Thoracic aorta (tissue), 2 donors: ENCODE measurements around the gene MAP3K5. TPM values are rescaled to one million over a fixed set of nuclear protein-coding genes. Genes with fewer than 3 reads are reported as not detected.

Experiments used
- ATAC-seq: fragments of 150-250 bp; one replicate; pipeline ENCODE4 v1.8.0; 2017; ENCODE audit warnings: low read depth; ENCODE audit not compliant: insufficient number of reproducible peaks, low FRiP score
- DNase-seq: peaks from one replicate; pipeline ENCODE4 v3.0.0-alpha.2; 2020; ENCODE audit warnings: low spot score
- H3K27ac ChIP-seq, 2 donors: fragments of 200-600 bp; sonication (generic); 1 replicate in 1 of 2; 2 replicates in 1 of 2; pipeline ENCODE4 v1.5.1; 2016; ENCODE audit warnings: mild to moderate bottlenecking in 2 of 2, moderate library complexity in 2 of 2
- H3K27me3 ChIP-seq: fragments of 200-600 bp; sonication (generic); replicated peaks from 2 replicates; pipeline ENCODE4 v1.6.0; 2016; ENCODE audit warnings: mild to moderate bottlenecking; ENCODE audit not compliant: insufficient read depth
- H3K36me3 ChIP-seq: fragments of 200-600 bp; sonication (generic); one replicate; pipeline ENCODE4 v1.5.1; 2016
- H3K4me1 ChIP-seq, 2 donors: fragments of 200-600 bp; sonication (generic); 1 replicate in 1 of 2; 2 replicates in 1 of 2; pipeline versions ENCODE4 v1.5.1 to v1.6.0; 2016; ENCODE audit warnings: low read depth in 2 of 2, mild to moderate bottlenecking in 1 of 2; ENCODE audit not compliant: control insufficient read depth in 1 of 2
- H3K4me3 ChIP-seq: fragments of 200-600 bp; sonication (generic); 2 replicates; pipeline ENCODE4 v1.5.1; 2016; ENCODE audit warnings: mild to moderate bottlenecking
- H3K9me3 ChIP-seq: fragments of 200-600 bp; sonication (generic); 2 replicates; pipeline ENCODE4 v1.5.1; 2016
- CTCF ChIP-seq: fragments of 200-600 bp; sonication (generic); IDR thresholded peaks from one replicate; pipeline ENCODE4 v1.5.1; 2019; ENCODE audit warnings: antibody characterized with exemption
- total RNA-seq, 2 donors: library from RNA; depleted of rRNA; stranded (reverse); fragments of >200 nt; gene quantifications; one replicate each; pipeline versions ENCODE4 v1.1.0 to v1.2.3, GENCODE V29; 2016

MAP3K5 gene
- total RNA-seq, result 100 to 1,000 TPM in 1 of 2 donors, 10 to 100 TPM in 1; 73.6 to 101 TPM

GRCh38 chr6:136792410-136793262 is at the start of gene MAP3K5:
TSS of gene MAP3K5 (minus strand) at chr6:136792477. CDS start at chr6:136792157, 320 bp downstream.
- Histone ChIP-seq H3K4me1 (peaks cover 6 to 26% of the 10 kb centered on the region in 2 donors), H3K9me3 (no peaks in the 10 kb centered on the region), H3K27me3 (no peaks in the 10 kb centered on the region), H3K36me3 (no peaks in the 10 kb centered on the region), H3K4me3 (peak within 1 kb of the TSS; percentile 87), H3K27ac (peak within 1 kb of the TSS; percentile 97 to 98)
- ATAC-seq, result peak; percentile 66
- peak; percentile 76 for DNase-seq
- peak; percentile 76 for TF ChIP-seq CTCF

GRCh38 chr6:136840276-136841001 is 48.2 kb upstream of the MAP3K5 start:
- Histone ChIP-seq H3K9me3 (no peaks in the 10 kb centered on the region), H3K36me3 (no peaks in the 10 kb centered on the region), H3K4me3 (no peak overlapping the region), H3K27ac (no peak overlapping the region), H3K4me1 (no peaks in the 10 kb centered on the region), H3K27me3 (no peaks in the 10 kb centered on the region)
- no peak for TF ChIP-seq CTCF
- ATAC-seq, result no peak
- no peak for DNase-seq

GRCh38 chr6:136831873-136832562 is 39.7 kb upstream of the MAP3K5 start:
- H3K9me3 ChIP-seq, result no peaks in the 10 kb centered on the region
- ATAC-seq, result no peak
- H3K27me3 ChIP-seq, result no peaks in the 10 kb centered on the region
- H3K4me3 ChIP-seq, result no peak overlapping the region
- peaks cover 14% of the 10 kb centered on the region for H3K36me3 ChIP-seq
- TF ChIP-seq CTCF, result no peak
- H3K4me1 ChIP-seq, result no peaks in the 10 kb centered on the region
- DNase-seq, result no peak
- no peak overlapping the region for H3K27ac ChIP-seq

GRCh38 chr6:136826216-136826615 is 33.9 kb upstream of the MAP3K5 start:
- DNase-seq, result no peak
- no peak for TF ChIP-seq CTCF

More at GRCh38 chr6:136826216-136826615, 33.9 kb upstream of the MAP3K5 start:
- H3K9me3 ChIP-seq, result no peaks in the 10 kb centered on the region
- ATAC-seq, result no peak
- H3K36me3 ChIP-seq, result peaks cover 8% of the 10 kb centered on the region
- no peak overlapping the region for H3K4me3 ChIP-seq
- H3K27ac ChIP-seq, result no peak overlapping the region
- H3K4me1 ChIP-seq, result peaks cover 4 to 11% of the 10 kb centered on the region in 2 donors
- no peaks in the 10 kb centered on the region for H3K27me3 ChIP-seq
